HepG2 (cell line): Measurements from ENCODE around the gene CKS1B. TPM values are rescaled to one million over a fixed set of nuclear protein-coding genes. Genes with fewer than 3 reads are reported as not detected.

Source experiments
- GABPA ChIP-seq, 2 experiments: IDR thresholded peaks; 2 replicates each; pipeline ENCODE4 v1.6.1; 2011 to 2016; ENCODE audit warnings: low read depth in 2 of 2, low read length in 1 of 2, missing biosample characterization in 1 of 2, missing genetic modification characterization in 1 of 2
- IKZF4 ChIP-seq: sonication (generic); formaldehyde crosslinking; IDR thresholded peaks from 2 replicates; pipeline ENCODE4 v1.5.1; 2020; ENCODE audit warnings: borderline replicate concordance, mild to moderate bottlenecking, low read depth, missing genetic modification reagents; ENCODE audit errors: not compliant biosample characterization
- NFKBIZ ChIP-seq: IDR thresholded peaks from 2 replicates; pipeline ENCODE4 v1.6.1; 2018; ENCODE audit warnings: missing genetic modification reagents, missing compliant biosample characterization
- NR2F2 ChIP-seq: IDR thresholded peaks from 2 replicates; pipeline ENCODE4 v1.6.1; 2012; ENCODE audit warnings: low read depth, inconsistent platforms, borderline replicate concordance
- PHF21A ChIP-seq: sonication (generic); formaldehyde crosslinking; IDR thresholded peaks from 2 replicates; pipeline ENCODE4 v1.5.0; 2020; ENCODE audit warnings: mild to moderate bottlenecking, missing genetic modification reagents
- RXRB ChIP-seq: IDR thresholded peaks from 2 replicates; pipeline ENCODE4 v1.6.1; 2016; ENCODE audit warnings: borderline replicate concordance, missing genetic modification reagents, missing compliant biosample characterization
- SIX1 ChIP-seq: sonication (generic); formaldehyde crosslinking; IDR thresholded peaks from 2 replicates; pipeline ENCODE4 v1.4.0; 2020; ENCODE audit warnings: missing genetic modification reagents, borderline replicate concordance
- ZMYM2 ChIP-seq: sonication (generic); formaldehyde crosslinking; IDR thresholded peaks from 2 replicates; pipeline ENCODE4 v1.8.0; 2022; ENCODE audit warnings: mild to moderate bottlenecking, missing genetic modification reagents
- ZNF317 ChIP-seq: sonication (generic); formaldehyde crosslinking; IDR thresholded peaks from 2 replicates; pipeline ENCODE4 v1.5.0; 2020; ENCODE audit warnings: mild to moderate bottlenecking, missing genetic modification reagents
- ZNF441 ChIP-seq: sonication (generic); formaldehyde crosslinking; IDR thresholded peaks from 2 replicates; pipeline ENCODE4 v1.7.0; 2021; ENCODE audit warnings: missing genetic modification reagents, borderline replicate concordance
- polyA plus RNA-seq, 8 experiments: library from polyadenylated mRNA; depleted of rRNA in 3 of 8; stranded (reverse) in 7 of 8; unstranded in 1 of 8; fragments of >200 nt; fragmentation: Illumina TruSeq in 4 of 8; extraction: Trizol in 4 of 8; gene quantifications; 2 replicates each; pipeline versions ENCODE4 v1.2.1 to v1.2.3, GENCODE V29; 2011 to 2016; ENCODE audit warnings: low read depth in 4 of 8, missing spikeins in 1 of 8, mixed read lengths in 1 of 8; ENCODE audit not compliant: insufficient read depth in 1 of 8
- total RNA-seq, 5 experiments: library from RNA; depleted of rRNA; stranded (reverse); fragments of >200 nt; fragmentation: Illumina TruSeq; extraction: Trizol; gene quantifications; 2 replicates each; pipeline ENCODE4 v1.2.3, GENCODE V29; 2016; ENCODE audit warnings: low read depth in 1 of 5
- TF ChIP-seq, protein P1 (sequence below): sonication (generic); formaldehyde crosslinking; IDR thresholded peaks from 2 replicates; pipeline ENCODE4 v1.5.0; 2020; ENCODE audit warnings: missing genetic modification reagents
- TF ChIP-seq, protein P2 (sequence below): sonication (generic); formaldehyde crosslinking; IDR thresholded peaks from 2 replicates; pipeline ENCODE4 v1.5.1; 2020; ENCODE audit warnings: missing genetic modification reagents, mild to moderate bottlenecking, borderline replicate concordance
- TF ChIP-seq, protein P3 (sequence below): sonication (generic); formaldehyde crosslinking; IDR thresholded peaks from 2 replicates; pipeline ENCODE4 v1.4.0; 2020; ENCODE audit warnings: mild to moderate bottlenecking, missing genetic modification reagents, borderline replicate concordance
- TF ChIP-seq, protein P4 (sequence below): sonication (generic); formaldehyde crosslinking; IDR thresholded peaks from 2 replicates; pipeline ENCODE4 v1.8.1; 2023; ENCODE audit warnings: mild to moderate bottlenecking, missing genetic modification reagents

CKS1B gene
- total and polyA plus RNA-seq, 2 of the 13 experiments (the other 11 are each of a cell fraction or from before 2014, with no cell fraction given) = 217 to 222 TPM

DNA sequence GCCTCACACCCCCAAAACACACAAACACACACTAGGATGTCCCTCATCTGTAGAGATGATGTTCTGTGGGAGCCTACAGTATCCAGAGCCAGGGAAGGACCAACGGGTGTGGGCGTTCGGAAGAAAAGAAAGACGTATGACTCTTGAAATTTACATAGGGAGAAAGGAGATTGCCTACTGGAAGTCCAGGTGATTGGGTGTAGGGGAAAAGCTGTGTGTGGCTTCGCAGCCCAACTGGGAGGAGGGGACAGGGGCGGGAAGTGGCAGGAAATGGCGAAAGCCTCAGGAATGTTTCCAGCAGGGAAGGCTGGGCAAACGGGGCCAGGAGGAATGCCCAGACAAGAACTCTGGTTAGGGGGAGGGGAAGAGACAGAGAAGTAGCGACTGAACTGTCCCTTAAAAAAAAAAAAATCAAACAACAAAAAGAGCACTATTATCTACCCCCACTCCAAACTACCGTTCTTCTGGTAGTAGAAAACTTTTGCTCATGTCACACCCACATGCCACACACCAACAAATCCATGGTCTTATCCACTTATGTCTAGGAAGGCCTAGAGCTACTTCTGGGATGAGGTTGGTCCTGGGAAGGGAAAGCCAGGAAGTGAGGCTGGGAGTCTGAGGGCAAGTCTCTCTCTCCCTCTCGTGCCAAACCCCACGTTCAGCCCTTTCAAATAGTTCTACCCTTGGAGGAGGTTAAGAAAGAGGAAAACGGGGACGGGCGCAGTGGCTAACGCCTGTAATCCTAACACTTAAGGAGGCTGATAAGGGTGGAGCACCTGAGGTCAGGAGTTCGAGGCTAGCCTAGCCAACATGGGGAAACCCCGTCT, 1.8 kb upstream of the CKS1B start (continued):
- TF ChIP-seq, protein P1, sequence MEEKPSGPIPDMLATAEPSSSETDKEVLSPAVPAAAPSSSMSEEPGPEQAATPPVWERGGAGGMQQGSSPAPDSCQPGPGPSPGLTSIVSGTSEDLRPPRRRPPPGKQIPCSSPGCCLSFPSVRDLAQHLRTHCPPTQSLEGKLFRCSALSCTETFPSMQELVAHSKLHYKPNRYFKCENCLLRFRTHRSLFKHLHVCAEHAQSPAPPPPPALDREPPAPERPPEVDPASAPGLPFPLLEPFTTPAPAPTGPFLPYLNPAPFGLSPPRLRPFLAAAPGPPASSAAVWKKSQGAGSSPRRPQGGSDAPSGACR (CRISPR knock-in tag) = peak; percentile 29; the same call in 1 of the 2 replicates
- TF ChIP-seq, protein P2, sequence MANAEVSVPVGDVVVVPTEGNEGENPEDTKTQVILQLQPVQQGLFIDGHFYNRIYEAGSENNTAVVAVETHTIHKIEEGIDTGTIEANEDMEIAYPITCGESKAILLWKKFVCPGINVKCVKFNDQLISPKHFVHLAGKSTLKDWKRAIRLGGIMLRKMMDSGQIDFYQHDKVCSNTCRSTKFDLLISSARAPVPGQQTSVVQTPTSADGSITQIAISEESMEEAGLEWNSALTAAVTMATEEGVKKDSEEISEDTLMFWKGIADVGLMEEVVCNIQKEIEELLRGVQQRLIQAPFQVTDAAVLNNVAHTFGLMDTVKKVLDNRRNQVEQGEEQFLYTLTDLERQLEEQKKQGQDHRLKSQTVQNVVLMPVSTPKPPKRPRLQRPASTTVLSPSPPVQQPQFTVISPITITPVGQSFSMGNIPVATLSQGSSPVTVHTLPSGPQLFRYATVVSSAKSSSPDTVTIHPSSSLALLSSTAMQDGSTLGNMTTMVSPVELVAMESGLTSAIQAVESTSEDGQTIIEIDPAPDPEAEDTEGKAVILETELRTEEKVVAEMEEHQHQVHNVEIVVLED = peak; percentile 43; the same call in 1 of the 2 replicates
- TF ChIP-seq ZNF441 (CRISPR knock-in tag) = peak; percentile 28; the same call in 1 of the 2 replicates
- TF ChIP-seq ZMYM2 (CRISPR knock-in tag) = no peak
- TF ChIP-seq, protein P3, sequence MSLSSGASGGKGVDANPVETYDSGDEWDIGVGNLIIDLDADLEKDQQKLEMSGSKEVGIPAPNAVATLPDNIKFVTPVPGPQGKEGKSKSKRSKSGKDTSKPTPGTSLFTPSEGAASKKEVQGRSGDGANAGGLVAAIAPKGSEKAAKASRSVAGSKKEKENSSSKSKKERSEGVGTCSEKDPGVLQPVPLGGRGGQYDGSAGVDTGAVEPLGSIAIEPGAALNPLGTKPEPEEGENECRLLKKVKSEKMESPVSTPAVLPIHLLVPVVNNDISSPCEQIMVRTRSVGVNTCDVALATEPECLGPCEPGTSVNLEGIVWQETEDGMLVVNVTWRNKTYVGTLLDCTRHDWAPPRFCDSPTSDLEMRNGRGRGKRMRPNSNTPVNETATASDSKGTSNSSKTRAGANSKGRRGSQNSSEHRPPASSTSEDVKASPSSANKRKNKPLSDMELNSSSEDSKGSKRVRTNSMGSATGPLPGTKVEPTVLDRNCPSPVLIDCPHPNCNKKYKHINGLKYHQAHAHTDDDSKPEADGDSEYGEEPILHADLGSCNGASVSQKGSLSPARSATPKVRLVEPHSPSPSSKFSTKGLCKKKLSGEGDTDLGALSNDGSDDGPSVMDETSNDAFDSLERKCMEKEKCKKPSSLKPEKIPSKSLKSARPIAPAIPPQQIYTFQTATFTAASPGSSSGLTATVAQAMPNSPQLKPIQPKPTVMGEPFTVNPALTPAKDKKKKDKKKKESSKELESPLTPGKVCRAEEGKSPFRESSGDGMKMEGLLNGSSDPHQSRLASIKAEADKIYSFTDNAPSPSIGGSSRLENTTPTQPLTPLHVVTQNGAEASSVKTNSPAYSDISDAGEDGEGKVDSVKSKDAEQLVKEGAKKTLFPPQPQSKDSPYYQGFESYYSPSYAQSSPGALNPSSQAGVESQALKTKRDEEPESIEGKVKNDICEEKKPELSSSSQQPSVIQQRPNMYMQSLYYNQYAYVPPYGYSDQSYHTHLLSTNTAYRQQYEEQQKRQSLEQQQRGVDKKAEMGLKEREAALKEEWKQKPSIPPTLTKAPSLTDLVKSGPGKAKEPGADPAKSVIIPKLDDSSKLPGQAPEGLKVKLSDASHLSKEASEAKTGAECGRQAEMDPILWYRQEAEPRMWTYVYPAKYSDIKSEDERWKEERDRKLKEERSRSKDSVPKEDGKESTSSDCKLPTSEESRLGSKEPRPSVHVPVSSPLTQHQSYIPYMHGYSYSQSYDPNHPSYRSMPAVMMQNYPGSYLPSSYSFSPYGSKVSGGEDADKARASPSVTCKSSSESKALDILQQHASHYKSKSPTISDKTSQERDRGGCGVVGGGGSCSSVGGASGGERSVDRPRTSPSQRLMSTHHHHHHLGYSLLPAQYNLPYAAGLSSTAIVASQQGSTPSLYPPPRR (CRISPR knock-in tag) = peak; percentile 59; the same call in 1 of the 2 replicates
- TF ChIP-seq, protein P4, sequence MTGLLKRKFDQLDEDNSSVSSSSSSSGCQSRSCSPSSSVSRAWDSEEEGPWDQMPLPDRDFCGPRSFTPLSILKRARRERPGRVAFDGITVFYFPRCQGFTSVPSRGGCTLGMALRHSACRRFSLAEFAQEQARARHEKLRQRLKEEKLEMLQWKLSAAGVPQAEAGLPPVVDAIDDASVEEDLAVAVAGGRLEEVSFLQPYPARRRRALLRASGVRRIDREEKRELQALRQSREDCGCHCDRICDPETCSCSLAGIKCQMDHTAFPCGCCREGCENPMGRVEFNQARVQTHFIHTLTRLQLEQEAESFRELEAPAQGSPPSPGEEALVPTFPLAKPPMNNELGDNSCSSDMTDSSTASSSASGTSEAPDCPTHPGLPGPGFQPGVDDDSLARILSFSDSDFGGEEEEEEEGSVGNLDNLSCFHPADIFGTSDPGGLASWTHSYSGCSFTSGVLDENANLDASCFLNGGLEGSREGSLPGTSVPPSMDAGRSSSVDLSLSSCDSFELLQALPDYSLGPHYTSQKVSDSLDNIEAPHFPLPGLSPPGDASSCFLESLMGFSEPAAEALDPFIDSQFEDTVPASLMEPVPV (CRISPR knock-in tag) = peak; percentile 34; the same call in 1 of the 2 replicates
- 0 out of 2 replicates have a peak, but pooled peaks have one; percentile 68 for TF ChIP-seq PHF21A
- peak; percentile 74 for TF ChIP-seq RXRB (CRISPR knock-in tag)
- TF ChIP-seq NR2F2 = 0 out of 2 replicates have a peak, but pooled peaks have one; percentile 32
- peak; percentile 76; the same call in 1 of the 2 replicates for TF ChIP-seq NFKBIZ (CRISPR knock-in tag)
- no peak for TF ChIP-seq SIX1 (CRISPR knock-in tag)
- peak; percentile 39 for TF ChIP-seq IKZF4 (CRISPR knock-in tag)
- no peak for TF ChIP-seq GABPA (IDR thresholded peaks at IDR 0.05; ENCODE audit: low read depth, low read length)
- TF ChIP-seq GABPA (CRISPR knock-in tag; IDR thresholded peaks at IDR 0.05; ENCODE audit: low read depth) = peak; percentile 84
- TF ChIP-seq ZNF317 (CRISPR knock-in tag) = no peak; the same call in none of the 2 replicates
